ENCODE results near the gene AK8.
"Not testable (repeated sequence)": the region's sequence is repeated elsewhere in the genome, so short reads cannot be mapped to it uniquely, and the experiment has no call there.

The AK8 gene

DNA sequence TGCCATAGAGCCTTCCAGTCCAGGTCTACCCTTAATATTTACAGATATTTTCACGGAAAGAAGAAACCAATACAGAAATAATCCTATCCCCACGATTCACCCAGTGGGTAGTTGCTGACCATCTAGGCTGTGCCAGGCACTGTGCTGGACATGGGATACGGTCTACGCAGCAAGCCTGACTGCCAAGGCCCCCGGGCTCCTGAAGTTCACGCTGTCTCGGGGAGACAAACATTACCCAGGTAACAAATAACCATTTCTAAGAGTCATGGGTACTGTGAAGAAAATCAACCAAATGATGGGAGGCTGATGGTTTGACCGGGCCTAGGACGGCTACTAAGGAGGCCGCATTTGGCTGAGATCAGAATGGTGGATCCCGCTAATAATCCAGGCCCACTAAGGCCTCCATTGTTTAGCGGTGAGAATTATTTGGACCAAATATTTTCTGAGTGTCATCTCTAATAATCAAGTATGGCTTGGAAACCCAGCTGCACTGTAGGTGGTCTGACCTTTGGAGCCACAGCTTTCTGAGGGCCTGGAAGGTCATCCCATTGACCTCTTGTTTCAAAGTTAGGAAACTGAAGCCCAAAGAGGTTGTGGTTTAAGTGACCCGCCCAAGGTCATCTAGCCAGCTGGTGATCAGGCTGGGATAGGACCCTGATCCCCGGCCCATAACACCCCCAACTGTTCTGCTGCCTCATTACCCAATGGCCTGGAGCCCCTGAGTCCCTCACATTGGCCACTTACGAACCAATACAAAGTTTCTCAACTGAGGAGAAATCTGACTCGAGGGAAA lies 82.4 kb downstream of the AK8 start:
- DNase-seq: no peak

DNA sequence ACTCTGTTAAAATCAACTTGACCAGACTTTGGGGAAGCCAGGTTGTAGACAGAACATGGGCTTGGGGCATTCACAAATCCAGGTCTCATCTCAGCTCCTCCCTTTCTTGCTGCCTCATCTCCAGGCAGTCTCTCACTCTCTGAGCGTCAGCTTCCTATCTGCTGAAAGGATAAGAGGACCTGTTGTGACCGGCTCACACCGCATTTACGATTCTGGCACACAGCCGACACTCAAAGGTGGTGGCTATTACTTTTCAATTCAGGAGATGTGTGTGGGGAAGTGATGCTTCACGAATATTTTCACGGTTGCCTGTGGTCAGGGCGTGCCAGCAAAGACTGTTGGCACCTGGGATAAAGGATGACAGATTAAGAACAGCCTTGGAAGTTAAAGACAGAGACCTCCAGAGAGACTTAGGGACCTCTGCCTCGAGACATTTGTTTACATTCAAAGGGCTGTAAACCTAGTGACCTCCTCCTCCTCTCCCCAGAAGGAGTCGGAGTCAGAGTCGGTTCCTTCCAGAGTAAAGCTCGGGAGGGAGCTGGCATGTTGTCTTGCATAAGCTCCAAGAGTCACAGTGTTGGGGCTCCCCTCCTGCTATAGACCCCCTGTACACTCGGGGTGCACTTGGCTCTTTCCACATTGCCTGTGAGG lies 83.2 kb downstream of the AK8 start:
- DNase-seq: no peak

DNA sequence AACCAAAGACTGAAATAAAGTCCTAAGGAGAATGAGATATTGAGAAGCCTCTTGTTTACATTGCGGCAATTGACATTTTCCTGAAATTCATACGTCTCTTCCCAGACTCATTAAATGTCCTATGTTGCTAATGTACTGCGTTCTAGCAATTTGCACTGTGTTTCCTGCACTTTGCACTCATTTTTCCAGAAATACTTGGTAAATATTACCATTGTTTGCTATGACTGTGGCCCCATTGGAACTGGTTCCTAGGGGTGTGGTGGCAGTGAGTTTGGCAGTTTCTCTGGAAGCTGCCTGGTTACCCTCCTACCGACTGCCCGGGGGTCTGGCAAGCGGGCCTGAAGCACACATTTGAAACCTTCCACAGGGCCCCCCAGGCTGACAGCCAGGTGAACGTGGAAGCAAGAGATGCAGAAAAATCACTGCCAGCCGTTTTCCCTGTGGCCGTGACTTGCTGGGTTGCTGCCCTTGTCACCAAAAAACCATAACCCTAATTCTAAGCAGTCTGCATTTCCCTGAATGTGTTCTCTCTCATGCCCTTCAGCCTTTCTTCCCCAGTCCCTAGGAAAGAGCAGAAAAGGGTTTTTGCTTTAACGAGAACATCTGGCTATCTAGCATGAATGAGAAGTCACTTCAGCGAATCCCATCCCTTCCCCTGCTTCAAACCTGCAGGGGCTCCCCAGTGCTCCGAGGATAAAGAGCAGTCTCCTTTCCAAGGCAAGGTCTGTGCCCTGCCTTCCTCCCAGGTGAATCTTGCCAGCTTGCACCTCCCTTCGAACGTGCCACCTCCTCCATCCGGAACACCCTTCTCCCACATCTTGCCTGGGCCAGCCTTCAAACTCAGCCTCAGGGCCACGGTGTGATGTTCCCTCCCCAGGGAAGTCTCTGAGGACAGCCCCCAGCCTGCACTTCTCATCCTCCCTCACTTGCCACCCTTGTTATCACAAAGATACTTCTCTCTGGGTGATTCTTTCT lies 84.2 kb downstream of the AK8 start:
- no peak for DNase-seq

DNA sequence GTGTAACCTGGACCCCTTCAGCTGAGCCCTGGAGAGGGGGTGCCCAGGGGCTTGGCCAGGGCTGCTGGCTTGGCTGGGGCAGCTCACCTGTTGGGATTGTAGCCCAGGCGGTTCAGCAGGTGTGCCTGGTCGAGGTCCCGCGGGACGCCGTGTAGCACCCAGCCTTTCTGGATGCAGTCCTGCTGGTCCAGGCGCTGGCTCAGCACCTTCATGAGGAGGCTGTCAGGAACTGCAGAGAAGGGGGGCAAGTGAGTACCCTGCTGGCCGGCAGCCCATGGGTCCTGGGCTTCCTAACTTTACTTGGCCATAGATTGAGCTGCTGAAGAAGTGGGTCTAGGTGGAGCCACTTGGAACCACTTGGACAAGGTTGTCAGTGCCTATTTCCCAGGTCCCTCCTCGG lies 85.5 kb downstream of the AK8 start:
- no peak for DNase-seq

DNA sequence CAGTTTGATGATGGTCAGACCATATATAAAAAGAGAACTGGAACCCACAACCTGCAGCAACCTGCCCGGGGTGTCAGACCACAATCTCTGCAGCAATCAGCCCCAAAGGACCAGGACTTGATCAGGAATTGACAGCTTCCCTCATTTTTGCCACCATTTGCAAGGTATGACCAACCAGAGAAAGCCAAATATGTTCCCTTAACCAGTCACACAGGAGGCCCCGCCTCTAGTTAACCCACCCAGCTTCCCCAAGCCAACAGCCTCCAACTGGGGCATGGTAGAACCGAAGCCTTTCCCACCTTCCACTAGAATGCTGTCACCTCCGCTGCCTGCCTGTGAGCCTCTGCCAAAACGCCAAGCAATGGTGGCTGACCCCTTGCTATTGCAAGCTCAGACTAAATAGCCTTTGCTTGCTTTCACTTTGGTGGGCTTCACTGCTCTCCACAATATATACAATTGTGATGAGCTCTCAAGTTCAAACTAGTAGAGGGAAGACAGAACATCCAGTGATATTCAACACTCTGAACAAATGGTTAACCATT lies 86.3 kb downstream of the AK8 start:
- DNase-seq: no peak

DNA sequence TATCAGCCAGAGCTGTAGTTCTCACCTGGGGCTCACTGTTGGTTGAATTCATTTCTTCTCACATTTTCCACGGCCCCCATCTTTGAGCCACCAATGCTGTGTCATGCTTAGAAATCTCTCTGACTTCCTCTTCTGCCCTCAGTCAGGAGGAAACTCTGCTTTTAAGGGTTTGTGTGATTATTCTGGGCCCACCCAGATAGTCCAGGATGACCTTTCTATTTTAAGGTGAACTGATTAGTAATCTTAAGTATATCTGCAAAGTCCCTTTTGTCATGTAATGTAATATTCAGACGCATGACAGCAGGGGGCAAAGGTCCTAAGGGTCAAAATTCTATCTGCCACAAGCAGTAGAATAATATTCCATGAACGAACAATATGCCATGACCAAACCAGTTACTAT lies 88.4 kb downstream of the AK8 start:
- no peak for DNase-seq

DNA sequence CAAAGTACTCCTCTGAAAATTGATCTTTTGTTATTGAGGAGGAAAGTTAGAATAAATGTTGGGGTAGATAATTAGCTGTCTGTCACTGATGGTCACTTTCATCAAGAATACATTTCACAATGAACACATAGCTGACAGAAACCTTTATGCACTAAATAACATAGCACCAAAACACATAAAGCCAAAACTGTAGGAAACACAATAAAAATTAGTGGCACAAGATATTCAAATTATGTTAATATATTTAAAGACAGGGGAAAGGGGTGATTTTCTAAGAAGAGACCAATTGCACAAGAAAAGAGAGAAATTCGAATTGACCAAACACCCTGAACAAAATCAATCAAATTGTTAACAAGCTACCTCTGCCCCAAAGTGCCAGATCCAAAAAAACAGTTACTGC lies 89.7 kb downstream of the AK8 start:
- DNase-seq: no peak

DNA sequence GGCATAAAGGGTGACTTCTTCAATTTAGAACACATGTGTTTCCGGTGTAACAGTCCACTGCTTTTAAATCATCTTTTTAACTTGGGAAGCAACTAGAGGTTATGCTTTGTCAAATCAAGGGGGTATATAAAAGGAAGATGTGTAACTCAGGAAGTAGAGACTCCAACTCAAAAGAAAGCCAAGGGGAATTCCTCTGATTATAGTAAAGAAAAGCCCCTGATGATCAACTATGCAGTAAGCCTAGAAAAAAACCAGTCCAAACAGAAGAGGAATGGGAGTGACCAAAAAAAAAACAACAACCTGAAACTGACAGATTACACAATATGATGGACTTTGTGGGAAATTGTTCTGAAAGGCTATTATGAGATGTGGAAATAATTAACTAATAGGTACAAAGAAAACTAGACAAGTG lies 90.3 kb downstream of the AK8 start:
- DNase-seq: no peak

DNA sequence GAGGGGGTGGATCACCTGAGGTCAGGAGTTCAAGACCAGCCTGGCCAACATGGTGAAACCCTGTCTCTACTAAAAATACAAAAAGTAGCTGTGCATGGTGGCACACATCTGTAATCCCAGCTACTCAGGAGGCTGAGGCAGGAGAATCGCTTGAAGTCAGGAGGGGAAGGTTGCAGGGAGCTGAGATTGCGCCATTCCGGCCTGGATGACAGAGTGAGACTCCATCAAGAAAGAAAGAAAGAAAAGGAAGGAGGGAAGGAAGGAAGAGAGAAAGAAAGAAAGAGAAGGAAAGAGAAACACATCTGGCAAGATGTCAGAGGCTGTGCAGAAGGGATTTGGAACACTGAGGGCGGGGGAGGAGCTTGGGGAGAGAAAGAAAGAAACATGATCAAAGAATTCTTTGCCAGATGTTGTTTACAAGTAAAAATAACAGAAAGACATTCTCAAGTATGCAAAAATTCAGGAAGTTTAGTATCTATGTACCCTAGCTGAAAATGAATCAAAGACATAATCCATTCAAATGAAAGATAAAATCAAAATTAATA lies 93.7 kb downstream of the AK8 start:
- DNase-seq: no peak

DNA sequence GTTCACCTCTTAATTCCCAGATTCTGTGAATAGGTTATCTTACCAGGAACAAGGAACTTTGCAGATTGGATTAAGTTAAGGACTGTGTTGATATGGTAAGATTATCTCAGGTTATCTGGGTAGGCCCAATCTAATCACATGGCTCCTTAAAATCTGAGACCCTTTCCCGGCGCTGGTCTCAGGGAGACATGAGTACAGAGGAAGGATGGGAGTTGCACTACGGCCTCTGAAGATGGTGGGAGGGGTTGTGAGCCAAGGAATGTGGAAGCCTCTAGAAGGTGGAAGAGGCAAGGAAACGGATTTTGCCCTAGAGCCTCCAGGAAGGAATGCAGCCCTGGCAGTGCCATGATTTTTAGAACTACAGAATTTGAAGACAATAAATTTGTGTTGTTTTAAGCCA lies 95.1 kb downstream of the AK8 start:
- no peak for DNase-seq

DNA sequence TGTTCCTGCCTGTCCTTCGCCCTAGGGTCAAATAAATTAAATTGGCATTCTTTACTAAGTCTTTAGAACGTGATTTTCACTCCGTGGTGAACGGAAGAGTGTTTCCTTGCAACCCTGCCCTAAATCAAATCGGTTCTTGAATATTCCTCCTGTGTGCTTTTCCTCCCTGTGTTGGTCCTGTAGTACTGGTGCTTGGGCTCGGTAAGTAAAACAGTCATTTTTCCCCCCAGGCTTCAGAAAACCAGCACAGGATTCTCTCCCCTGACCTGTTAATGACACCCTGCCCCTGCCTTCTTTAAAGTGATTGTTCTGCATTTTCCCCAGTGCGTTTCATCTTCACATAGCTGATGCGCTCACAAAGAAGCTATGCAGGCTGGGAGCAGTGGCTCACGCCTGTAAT lies 96.0 kb downstream of the AK8 start:
- DNase-seq: no peak

DNA sequence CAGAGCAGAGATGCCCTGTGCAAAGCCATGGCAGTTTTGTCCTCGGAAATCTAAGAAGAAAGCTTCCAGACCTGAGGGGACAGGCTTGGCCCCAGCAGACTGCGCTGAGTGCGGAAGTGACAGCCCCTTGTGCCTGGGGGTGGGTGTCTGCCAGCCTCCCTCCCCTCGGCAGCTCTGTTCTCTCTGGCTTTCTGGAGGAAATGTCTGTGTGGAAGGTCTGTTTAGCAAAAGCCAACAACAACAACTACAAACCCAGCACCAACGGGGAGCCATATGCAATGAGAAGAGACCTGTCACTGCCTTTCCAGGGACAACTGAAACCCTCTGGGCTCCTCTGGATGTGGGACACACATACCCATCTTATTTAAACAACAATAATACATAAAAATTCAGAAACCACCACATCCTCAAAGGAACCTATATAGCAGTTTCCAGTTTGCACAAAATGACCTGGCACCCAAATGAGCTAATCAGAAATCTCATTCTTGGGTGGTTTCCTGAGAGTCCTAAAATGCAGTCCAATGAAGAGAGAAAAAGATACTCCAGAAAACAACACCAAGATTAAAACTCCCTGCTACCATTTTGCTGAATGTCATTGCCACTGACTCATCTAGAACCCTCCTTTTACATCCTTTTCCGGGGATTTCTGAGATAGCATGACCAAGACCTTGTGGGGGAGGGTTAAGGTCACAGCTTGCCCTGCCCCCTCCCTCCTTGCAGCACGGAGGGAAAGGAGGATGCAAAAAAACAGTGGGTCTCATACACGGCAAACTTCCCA lies 97.7 kb downstream of the AK8 start:
- DNase-seq: no peak

DNA sequence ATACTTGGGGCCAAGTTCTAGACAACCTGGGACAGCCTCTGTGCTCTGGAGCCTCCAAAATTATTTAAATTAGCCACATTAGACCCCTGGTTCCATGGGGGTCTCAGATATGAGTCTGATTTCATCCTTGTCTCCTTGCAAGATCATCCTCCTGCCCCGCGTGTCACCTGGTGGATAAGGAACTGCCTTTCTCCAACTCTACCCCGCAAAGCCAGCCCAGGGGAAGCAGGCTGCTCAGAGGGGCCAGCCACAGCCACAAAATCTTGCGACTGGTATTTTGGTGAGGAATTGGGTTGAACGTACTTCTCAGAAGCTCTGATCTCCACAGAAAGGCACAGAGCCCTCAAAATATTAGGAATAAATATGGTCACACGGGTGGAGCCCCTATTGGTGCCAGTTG lies 101.2 kb downstream of the AK8 start:
- no peak for DNase-seq

DNA sequence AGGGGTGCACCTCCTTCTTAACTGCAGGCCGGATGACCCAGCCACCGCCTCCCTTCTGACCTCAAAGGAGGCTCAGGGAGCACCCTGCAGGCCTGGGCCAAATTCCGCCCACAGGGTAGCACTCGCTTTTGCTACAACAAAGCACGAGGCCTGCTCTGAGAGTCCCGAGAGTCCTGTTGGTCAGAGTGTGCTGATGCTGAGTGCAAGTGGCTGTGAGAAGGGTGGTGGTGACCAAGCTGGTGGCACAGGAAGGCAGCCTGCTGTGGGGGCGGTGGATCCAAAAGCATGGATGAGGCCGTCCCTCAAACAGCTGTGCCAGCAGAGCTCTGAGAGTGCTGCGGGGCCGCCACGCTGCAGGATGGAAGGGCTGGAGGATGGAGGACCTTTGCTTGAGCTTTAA lies 101.8 kb downstream of the AK8 start:
- DNase-seq: no peak

DNA sequence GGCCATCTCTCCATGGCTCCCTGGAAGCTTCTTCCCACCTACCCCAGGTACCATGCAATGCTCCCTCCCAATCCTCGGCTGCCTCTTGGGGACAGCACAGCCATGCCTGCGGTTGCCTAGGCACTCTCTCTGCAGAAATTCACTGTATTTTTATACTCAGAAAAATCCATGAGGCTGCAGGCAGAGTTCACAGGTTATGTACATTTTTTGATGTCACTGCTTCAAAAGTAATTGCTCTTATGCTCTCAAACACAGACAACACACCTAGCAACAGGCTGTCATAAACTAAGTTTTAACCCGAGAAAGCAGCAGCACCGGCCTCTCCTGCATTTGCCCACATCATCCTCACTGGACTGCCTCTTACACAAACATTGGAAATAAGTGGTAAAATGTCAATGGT lies 102.4 kb downstream of the AK8 start:
- DNase-seq: no peak

DNA sequence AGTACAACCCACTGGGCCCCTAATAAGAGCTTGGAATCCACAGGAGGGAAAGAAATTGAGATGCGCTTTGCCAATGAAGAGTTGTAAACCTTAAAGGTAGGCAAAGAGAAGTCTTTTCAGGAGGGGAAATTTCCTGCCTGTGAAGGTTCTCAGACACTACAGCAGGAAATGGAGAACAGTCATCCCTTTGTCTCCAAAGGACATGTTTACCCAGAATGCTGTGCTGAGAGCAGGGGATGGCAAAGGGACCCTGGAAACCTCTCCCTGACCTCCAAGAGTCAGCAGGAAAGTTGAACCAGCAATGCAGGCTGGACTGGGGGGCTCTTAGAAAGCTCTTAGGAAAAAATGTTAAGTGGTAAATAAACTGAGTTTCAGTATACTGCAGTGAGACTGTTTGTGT lies 103.2 kb downstream of the AK8 start:
- DNase-seq: no peak

DNA sequence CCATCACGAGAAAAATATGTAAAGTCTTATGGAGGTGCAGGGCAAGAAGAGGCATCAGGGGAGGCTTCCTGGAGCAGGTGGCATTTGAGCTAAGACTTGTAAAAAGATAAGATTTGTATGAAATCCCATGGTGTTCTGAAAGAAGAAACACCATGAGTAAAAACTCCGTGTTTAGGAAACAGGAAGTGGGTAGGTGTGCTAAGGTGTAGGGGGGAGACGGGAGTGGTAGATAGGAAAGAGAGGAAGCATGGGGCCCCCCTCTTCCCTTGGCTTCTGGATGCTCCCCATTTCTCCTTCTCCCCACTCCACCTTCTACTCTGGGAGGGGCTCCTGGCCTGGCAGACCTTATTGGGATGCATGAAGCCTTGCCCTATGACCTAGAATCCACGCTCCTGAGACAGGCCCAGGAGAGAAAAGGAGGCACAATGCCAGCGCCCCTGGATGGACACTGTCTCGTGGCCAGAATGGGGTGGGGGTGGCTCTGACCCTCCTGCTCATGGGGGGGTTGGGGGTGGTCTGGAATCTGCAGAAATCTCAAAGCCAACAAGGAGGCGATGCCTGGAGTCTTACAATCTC lies 104.2 kb downstream of the AK8 start:
- no peak for DNase-seq

DNA sequence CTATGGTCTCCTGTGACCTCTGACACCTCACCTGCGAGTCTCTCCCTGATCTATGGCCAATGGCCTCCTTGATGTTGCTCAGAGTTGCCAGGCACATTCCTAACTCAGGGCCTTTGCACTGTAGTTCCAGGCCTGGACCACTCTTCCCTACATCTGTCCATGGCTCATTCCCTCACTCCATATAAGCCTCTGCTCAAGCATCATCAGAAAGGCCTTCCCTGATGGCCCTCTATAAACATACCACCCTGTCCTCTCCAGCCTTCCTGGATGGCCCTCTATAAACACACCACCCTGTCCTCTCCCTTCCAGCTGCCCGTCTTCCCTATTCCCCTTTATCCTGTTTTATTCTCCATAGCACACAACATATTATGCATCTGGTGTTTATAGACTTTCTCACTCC lies 105.0 kb downstream of the AK8 start:
- DNase-seq: no peak

DNA sequence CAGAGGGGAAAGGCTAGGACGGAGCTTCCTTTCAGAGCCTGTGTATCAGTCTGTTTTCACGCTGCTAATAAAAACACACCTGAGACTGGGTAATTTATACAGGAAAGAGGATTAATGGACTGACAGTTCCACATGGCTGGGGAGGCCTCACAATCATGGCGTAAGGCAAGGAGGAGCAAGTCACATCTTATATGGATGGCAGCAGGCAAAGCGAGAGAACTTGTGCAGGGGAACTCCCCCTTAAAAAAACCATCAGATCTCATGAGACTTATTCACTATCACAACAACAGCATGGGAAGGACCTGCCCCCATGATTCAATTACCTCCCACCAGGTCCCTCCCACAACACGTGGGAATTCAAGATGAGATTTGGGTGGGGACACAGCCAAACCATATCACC lies 106.3 kb downstream of the AK8 start:
- not testable (repeated sequence) for DNase-seq

DNA sequence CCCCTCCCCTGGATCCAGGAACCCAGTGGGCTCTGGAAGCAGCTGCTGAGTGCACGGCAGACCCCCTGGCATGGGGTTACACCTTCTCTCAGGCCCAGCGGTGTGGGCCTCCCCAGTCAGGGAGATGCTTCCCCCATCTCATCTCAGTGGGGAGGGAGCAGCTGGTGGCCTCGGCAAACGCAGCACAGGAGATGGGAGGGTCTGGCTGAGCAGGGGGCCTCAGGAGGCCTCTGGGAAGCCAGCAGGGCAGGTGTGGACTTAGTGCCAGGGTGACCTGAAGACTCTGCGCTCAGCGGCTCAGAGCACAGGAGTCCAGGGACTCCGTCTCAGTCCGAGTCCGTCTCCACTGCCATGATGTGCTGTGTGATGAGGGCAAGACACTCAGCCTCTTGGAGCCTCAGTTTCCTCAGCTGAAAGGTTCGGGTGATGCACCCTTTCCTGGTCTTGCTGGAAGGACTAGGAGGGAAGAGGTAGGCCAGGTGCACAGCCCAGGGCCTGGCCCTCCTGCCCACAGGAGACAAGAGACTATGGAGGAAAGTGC lies 107.2 kb downstream of the AK8 start:
- no peak for DNase-seq
